ENCODE measurements around the gene KRTAP22-1.

The KRTAP22-1 gene

GRCh38 chr21:30625449-30626165 is 24.7 kb downstream of the KRTAP22-1 start:
- DNase-seq (ENCODE audit: low read depth) = no peak

GRCh38 chr21:30628109-30628508 is 27.2 kb downstream of the KRTAP22-1 start:
- DNase-seq (ENCODE audit: low read depth) = no peak

GRCh38 chr21:30629200-30629599 is 28.3 kb downstream of the KRTAP22-1 start:
- no peak for DNase-seq (ENCODE audit: low read depth)

- no peak for DNase-seq (ENCODE audit: low read depth)
Measured at GRCh38 chr21:30634906-30635305, 34.0 kb downstream of the KRTAP22-1 start, which contains the start of gene KRTAP20-2. Gene KRTAP20-2, plus strand, starts transcription at chr21:30635206. Its CDS starts 58 bp downstream, at chr21:30635264.

- no peak for DNase-seq (ENCODE audit: low read depth)
Measured at GRCh38 chr21:30638686-30639085, 37.8 kb downstream of the KRTAP22-1 start.

DNA sequence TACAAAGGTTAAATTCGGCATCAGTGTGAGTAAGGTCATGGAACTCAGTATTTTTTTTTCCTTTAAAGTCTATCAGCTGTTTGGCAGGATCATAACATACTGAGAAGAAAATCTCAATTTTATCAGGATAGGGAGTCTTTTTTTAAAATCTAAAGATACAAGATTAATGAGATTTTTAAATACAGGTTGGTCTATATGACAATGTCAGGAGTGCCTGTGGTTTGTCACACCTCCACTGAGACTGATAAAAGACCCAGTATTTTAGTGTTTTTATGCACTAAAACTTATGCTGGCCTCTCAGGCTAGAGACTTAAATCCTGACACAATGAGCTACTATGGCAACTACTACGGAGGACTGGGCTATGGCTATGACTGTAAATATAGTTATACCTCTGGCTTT is 41.7 kb downstream of the KRTAP22-1 start, which contains the start of gene KRTAP20-3:
KRTAP20-3 (plus strand) TSS at position 301 of the 400 bp plus-strand sequence.
- DNase-seq (ENCODE audit: low read depth) = no peak

DNA sequence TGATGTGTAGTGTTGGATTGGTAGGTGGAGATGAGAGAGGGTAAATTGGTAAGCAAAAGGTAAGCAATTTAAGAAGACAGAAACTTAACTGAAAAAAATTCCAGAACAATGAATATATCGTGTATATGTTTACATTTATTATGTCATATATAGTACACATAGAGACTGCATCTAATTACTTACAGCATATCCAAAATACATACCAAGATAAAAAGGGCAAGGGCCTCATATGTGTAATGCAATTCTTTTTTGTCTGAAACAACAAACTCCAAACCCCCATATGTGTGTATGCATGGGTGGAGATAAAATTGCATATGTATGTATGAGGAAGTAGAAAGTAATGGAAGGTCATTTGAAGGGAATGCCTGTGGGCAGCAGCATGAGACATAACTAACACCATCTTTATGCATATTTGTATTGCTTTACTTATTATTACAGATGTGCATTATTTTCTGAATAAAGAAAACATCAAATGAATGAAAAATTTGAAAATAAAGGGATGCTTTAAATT is 46.1 kb downstream of the KRTAP22-1 start:
- no peak for DNase-seq (ENCODE audit: low read depth)

All from HS-27A (cell line).